H1 (cell line): ENCODE results near the gene ANKRD11. TPM values are rescaled to one million over a fixed set of nuclear protein-coding genes. Genes with fewer than 3 reads are reported as not detected.

Experiments
- SP2 ChIP-seq: IDR thresholded peaks from 2 replicates; pipeline ENCODE4 v1.6.1; 2012; ENCODE audit warnings: mild to moderate bottlenecking, low read length, inconsistent platforms
- polyA plus RNA-seq, 7 experiments: library from polyadenylated mRNA; depleted of rRNA in 3 of 7; stranded (reverse) in 5 of 7; unstranded in 2 of 7; fragments of >200 nt in 5 of 7; fragments of 200-250 nt in 2 of 7; gene quantifications; 1 replicate in 5 of 7; 2 replicates in 1 of 7; 4 replicates in 1 of 7; pipeline versions ENCODE4 v1.2.1 to v1.2.3, GENCODE V29; 2011 to 2013; ENCODE audit warnings: missing spikeins in 2 of 7, mixed read lengths in 2 of 7
- total RNA-seq: library from RNA; stranded (reverse); fragmentation: NEBNext Ultra II Directional; extraction: Animal tissue kit (Norgen Biotek cat#: 25700); gene quantifications from 2 replicates; pipeline ENCODE4 v1.2.1, GENCODE V29; 2021

The ANKRD11 gene
- total and polyA plus RNA-seq, 2 of the 8 experiments (the other 6 are each of a cell fraction or from before 2014, with no cell fraction given), result 46.5 to 142 TPM

DNA sequence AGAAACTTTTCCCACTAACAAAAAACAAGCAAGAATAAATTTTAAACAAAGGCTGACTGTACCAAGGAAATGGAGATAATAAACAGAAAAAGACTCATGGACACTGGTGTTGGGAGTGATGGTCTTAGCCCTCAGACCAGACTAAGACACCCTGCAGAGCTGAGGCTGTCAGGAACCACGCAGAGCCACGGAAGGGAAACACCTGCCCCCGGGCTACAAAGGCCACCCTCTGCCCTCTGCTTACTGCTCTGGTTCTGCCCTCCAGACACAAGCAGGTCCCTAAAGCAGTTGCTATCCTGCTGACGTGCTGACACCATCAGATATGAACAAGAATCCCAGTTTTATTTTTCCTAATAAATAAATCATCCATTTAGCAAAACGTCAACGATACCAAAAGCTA, 80.0 kb downstream of the ANKRD11 start (continued):
- no peak for TF ChIP-seq SP2
